Measurements from ENCODE around the gene SRMS. TPM values are rescaled to one million over a fixed set of nuclear protein-coding genes. Genes with fewer than 3 reads are reported as not detected.
"Not testable (repeated sequence)": the region's sequence is repeated elsewhere in the genome, so short reads cannot be mapped to it uniquely, and the experiment has no call there.

SRMS gene
- total RNA-seq, 1 donor from 2014 or later: not detected

- intact Hi-C loops (cut with micrococcal nuclease): no loop called here
Measured at GRCh38 chr20:63566395-63567135, 19.0 kb upstream of the SRMS start.

DNA sequence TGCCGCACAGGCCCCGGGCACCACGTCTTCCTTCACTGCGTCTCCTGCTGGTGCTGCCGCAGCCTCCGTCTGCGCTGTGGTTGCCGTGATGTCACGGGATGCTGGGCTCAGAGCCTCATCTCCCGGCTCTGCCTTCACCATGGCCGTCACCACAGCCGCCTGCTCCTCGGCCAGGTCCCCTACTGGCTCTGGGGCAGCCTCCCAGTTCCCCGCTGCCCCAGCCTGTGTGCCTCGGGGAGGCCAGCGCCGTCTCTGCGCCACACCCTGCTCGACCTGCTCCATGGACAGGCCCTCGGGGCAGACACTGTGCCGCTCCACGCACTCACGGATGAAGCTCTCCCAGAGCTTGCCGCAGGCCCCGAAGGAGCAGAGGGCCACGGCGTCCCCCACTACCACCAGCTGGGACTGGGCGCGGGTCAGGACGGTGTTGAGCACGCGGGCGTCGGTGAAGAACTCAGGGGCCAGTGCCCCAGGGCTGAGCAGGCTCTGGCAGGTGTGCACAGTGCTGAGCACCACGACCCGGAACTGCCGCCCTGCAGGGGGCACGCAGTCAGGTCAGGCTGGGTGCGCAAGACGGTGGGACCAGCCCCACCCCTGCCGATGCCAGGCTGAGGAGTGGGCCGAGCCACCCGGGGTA is 18.3 kb upstream of the SRMS start:
- intact Hi-C loops (cut with micrococcal nuclease): no loop called here

DNA sequence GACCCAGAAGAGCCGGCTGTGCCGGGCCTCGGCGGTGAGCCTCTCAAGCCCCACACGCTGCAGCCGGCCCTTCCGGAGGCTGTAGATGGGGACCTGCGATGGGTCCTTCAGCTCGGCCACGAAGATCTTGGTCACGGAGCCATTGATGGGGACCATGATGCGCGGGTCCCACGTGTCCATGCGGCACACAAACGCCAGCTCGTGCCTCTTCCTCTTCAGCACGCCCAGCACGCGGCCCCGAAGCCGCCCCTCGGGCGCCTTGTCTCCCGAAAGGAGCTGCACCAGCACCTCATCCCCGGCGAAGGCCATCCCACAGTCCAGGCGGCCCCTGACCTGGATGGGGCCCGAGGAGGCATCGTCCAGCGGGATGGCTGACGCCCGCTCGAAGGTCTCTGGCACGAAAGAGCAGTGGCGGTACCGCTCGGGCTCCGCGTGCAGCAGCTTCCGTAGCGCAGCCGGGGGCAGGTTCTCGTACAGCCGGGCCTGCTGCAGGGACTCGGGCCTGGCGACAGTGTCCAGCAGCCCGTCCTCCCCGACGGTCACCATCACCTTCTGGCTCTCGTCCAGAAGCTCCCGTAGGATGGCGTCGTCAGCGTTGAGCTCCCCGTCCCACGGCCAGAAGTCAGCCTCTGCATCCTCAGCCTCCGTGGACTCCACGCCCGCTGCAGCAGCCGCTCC is 17.6 kb upstream of the SRMS start:
- intact Hi-C loops (cut with micrococcal nuclease): no loop called here

- intact Hi-C loops (cut with micrococcal nuclease): no loop called here
Measured at GRCh38 chr20:63564036-63564810, 16.7 kb upstream of the SRMS start.

DNA sequence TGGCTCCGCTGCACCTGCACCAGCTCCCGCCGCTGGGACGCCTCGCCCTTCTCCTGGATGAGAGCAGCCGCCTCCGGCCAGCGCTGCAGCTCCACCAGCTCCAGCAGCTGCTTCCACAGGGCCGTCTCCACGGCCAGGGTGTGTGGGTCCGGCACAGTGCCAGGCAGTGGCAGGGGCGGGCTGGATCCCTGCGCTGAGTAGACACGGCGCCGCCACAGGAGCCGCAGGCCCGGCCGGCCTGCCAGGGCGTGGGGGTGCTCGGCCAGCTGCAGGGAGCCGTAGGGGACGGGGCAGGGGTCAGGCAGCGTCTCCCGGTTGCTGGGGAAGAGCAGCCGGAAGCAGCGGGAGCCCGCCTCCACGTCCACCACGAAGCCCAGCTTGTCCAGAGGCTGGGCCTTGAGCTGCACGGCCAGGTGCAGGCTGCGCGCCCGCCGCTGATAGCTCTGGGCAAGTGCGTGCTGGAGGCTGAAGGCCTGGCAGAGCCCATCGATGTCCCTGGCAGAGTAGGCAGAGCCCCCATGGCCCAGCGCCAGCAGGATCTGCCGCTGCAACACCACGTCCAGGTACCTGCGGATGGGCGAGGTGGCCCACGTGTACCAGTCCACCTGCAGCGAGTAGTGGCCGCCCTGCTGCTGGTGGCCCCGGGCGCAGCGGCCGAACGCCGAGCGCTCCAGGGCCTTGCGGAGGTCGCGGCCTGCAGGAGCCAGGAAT is 15.8 kb upstream of the SRMS start:
- intact Hi-C loops (cut with micrococcal nuclease): no loop called here

DNA sequence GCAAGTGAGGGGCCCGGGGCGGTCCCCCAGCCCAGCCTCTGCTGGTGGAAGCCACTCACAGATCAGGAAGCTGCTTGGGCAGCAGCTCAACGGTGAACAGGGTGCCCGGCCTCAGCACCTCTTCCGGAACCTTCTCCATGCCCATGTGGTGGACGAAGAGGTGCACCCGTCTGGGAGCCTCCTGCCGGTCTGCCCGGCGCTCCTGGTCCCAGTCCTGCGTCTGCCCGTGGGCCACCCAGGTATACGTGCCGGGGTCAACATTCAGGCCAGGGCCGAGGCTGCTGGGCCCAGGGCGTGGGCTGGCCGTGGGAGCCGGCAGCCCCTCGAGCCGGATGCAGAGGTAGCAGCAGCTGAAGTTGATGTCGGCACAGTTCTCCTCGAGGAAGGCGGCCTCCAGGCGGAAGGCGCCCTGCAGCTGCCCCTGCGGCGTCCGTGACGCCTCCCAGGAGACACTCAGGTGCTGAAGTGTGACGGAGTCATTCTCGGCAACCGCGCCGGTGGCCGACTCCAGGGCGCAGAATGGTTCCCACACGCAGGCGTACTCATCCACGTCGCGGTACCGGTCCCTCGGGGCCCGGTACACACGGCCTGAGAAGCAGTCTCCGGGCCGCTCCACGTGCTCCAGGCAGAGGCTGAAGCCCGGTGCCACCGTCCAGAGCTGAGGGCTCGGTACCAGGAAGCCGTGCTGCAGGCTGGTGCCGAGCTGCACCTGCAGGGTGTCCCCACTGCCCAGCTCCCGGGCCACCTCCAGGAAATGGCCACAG is 15.1 kb upstream of the SRMS start:
- intact Hi-C loops (cut with micrococcal nuclease): no loop called here

DNA sequence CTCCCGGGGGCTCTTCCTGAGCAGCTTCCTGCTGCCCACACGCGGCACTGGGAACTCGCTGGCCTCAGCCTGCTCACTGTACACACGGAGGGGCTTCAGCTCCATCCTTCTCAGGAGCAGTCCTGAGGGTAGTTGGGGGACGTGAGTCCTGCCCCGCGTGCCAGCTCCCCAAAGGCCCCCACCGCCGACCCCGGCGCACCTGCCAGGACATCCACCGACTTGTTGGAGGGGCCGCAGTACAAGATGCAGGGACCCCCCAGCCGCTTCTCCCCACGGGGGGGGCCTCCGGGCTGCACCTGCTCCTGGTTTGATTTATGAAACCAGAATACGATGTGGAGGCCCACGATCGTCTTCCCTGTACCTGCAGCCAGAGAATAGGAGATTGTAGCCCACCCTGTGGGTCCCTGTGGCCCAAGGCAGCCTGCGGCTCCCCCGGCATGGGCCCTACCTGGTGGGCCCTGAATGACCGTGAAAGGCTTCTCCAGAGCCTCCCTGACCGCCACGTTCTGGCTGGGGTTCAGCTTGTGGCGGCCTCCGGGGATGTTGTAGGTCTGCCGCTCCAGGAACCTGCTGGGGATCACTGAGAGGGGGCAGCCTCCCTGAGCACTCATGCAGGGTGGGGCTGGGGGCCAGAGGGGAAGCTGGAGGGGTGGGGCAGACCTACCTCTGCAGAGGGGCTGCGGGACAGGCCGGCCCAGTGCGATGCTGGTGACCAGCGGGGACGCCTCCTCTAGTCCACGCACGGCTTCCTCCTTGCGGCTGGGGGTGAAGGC is 14.3 kb upstream of the SRMS start:
- intact Hi-C loops (cut with micrococcal nuclease): no loop called here

GRCh38 chr20:63560856-63561609 is 13.5 kb upstream of the SRMS start:
- intact Hi-C loops (cut with micrococcal nuclease): no loop called here

DNA sequence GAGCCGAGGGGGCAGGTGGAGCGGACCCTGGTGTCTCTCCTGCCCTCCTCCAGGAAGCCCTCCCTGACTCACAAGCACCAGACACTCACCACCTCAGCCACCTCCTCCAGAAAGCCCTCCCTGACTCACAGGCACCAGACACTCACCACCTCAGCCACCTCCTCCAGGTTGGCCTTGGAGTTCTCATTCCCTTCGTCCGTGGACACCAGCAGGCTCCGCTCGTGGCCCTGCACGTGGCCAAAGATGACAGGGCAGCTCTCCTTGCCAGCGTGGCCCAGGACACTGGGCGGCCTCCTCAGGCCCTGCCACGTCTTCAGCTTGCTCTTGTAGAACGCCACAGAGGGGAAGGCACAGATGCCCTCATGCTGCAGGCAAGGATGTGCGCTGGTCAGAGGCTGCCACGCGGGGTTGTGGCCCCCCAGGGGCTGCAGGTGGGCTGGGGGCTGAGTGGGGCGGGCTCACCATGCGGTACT is 12.8 kb upstream of the SRMS start:
- intact Hi-C loops (cut with micrococcal nuclease): no loop called here

- intact Hi-C loops (cut with micrococcal nuclease): not testable (repeated sequence)
Measured at GRCh38 chr20:63559485-63560332, 12.2 kb upstream of the SRMS start.

DNA sequence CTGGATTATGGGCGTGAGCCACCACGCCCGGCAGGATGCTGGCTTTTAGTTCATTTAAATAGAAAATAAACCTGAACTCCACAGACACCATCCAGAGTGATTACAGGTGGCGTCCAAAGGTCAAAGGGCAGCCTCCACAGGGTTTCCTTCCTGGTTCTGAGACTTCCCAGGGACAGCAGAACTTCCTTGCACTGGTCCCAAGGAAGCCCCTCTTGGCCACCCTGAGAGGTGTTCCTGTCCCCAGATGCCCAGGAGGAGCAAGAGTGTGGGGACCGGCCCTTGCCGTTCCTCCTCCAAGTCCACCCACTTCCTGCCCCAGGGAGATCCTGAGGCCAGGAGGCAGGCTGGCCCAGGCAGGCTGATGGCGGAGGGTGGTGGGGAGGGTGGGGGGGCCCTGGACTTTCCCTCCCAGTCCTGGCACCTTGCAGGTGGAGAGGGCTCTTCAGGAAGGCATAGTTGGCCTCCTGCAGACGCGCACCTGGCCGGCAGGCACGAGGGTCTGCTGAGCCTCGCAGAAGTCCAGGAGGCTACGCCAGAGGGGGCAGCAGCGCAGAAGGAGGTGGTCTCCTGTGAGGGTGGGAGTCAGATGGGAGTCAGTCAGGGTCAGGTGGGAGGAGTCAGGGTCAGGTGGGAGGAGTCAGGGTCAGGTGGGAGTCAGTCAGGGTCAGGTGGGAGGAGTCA is 11.4 kb upstream of the SRMS start:
- intact Hi-C loops (cut with micrococcal nuclease): no loop called here

- intact Hi-C loops (cut with micrococcal nuclease): no loop called here
Measured at GRCh38 chr20:63557481-63557891, 9.9 kb upstream of the SRMS start.

- intact Hi-C loops (cut with micrococcal nuclease): no loop called here
Measured at GRCh38 chr20:63556873-63557478, 9.4 kb upstream of the SRMS start.

DNA sequence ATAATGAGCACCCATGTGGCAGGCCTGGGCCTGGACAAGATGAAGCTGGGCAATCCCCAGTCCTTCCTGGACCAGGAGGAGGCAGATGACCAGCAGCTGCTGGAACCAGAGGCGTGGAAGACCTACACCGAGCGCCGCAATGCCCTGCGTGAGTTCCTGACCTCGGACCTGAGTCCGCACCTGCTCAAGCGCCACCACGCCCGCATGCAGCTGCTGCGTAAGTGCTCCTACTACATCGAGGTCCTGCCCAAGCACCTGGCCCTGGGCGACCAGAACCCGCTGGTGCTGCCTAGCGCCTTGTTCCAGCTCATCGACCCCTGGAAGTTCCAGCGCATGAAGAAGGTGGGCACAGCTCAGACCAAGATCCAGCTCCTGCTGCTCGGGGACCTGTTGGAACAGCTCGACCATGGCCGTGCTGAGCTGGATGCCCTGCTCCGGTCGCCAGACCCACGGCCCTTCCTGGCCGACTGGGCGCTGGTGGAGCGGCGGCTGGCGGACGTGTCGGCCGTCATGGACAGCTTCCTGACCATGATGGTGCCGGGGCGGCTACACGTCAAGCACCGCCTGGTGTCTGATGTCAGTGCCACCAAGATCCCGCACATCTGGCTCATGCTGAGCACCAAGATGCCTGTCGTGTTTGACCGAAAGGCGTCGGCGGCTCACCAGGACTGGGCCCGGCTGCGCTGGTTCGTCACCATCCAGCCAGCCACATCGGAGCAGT is 8.3 kb upstream of the SRMS start:
- intact Hi-C loops (cut with micrococcal nuclease): no loop called here

GRCh38 chr20:63554361-63555278 is 7.1 kb upstream of the SRMS start:
- intact Hi-C loops (cut with micrococcal nuclease): no loop called here

All from T-helper 2 cell treated with Interferon-gamma antibody and Interleukin-4, amounts not matched to agents 100 ng/mL and 5 ng/mL, for 36 hours (primary cell).